ENCODE measurements around the gene GOLGA8T.
"Not testable (repeated sequence)": the region's sequence is repeated elsewhere in the genome, so short reads cannot be mapped to it uniquely, and the experiment has no call there.

GOLGA8T gene

GRCh38 chr15:30175291-30175690 is 40.4 kb downstream of the GOLGA8T start:
- H3K27ac Mint-ChIP-seq, H3K36me3 Mint-ChIP-seq, H3K4me3 Mint-ChIP-seq, H3K4me1 Mint-ChIP-seq, H3K27me3 Mint-ChIP-seq, ATAC-seq, H3K9me3 Mint-ChIP-seq: not testable (repeated sequence)

- H3K27me3 Mint-ChIP-seq, ATAC-seq: not testable (repeated sequence)
These were observed 41.8 kb downstream of the GOLGA8T start for GRCh38 chr15:30176613-30177012.

GRCh38 chr15:30179814-30180213 is 45.0 kb downstream of the GOLGA8T start:
- not testable (repeated sequence) for H3K9me3 Mint-ChIP-seq, H3K27ac Mint-ChIP-seq, H3K27me3 Mint-ChIP-seq, ATAC-seq, H3K36me3 Mint-ChIP-seq, H3K4me3 Mint-ChIP-seq, H3K4me1 Mint-ChIP-seq

More at GRCh38 chr15:30176613-30177012, 41.8 kb downstream of the GOLGA8T start:
- not testable (repeated sequence) for H3K4me1 Mint-ChIP-seq, H3K36me3 Mint-ChIP-seq, H3K4me3 Mint-ChIP-seq, H3K9me3 Mint-ChIP-seq, H3K27ac Mint-ChIP-seq

- H3K4me1 Mint-ChIP-seq, H3K27ac Mint-ChIP-seq, H3K4me3 Mint-ChIP-seq, H3K27me3 Mint-ChIP-seq, H3K9me3 Mint-ChIP-seq, H3K36me3 Mint-ChIP-seq, ATAC-seq: not testable (repeated sequence)
These were observed 50.6 kb downstream of the GOLGA8T start for GRCh38 chr15:30185495-30185894.

GRCh38 chr15:30187429-30187828 is 52.6 kb downstream of the GOLGA8T start:
- not testable (repeated sequence) for H3K4me3 Mint-ChIP-seq

GRCh38 chr15:30189754-30190153 is 54.9 kb downstream of the GOLGA8T start:
- ATAC-seq, H3K4me3 Mint-ChIP-seq, H3K4me1 Mint-ChIP-seq, H3K36me3 Mint-ChIP-seq, H3K27ac Mint-ChIP-seq, H3K27me3 Mint-ChIP-seq, H3K9me3 Mint-ChIP-seq: not testable (repeated sequence)

More at GRCh38 chr15:30187429-30187828, 52.6 kb downstream of the GOLGA8T start:
- not testable (repeated sequence) for H3K36me3 Mint-ChIP-seq, H3K4me1 Mint-ChIP-seq, ATAC-seq, H3K27ac Mint-ChIP-seq, H3K9me3 Mint-ChIP-seq, H3K27me3 Mint-ChIP-seq

GRCh38 chr15:30191143-30191542 is 56.3 kb downstream of the GOLGA8T start:
- not testable (repeated sequence) for ATAC-seq, H3K4me3 Mint-ChIP-seq, H3K9me3 Mint-ChIP-seq, H3K36me3 Mint-ChIP-seq, H3K4me1 Mint-ChIP-seq, H3K27me3 Mint-ChIP-seq, H3K27ac Mint-ChIP-seq

- H3K36me3 Mint-ChIP-seq, ATAC-seq, H3K27ac Mint-ChIP-seq, H3K27me3 Mint-ChIP-seq, H3K4me3 Mint-ChIP-seq, H3K9me3 Mint-ChIP-seq, H3K4me1 Mint-ChIP-seq: not testable (repeated sequence)
These were observed 56.8 kb downstream of the GOLGA8T start for GRCh38 chr15:30191639-30192038.

GRCh38 chr15:30192119-30192745 is 57.4 kb downstream of the GOLGA8T start:
- H3K27me3 Mint-ChIP-seq, H3K9me3 Mint-ChIP-seq, H3K4me3 Mint-ChIP-seq, H3K27ac Mint-ChIP-seq, H3K4me1 Mint-ChIP-seq, H3K36me3 Mint-ChIP-seq: not testable (repeated sequence)
- peak; percentile 24 for ATAC-seq

GRCh38 chr15:30192892-30193291 is 58.0 kb downstream of the GOLGA8T start:
- not testable (repeated sequence) for H3K4me3 Mint-ChIP-seq, ATAC-seq, H3K27ac Mint-ChIP-seq, H3K4me1 Mint-ChIP-seq, H3K9me3 Mint-ChIP-seq, H3K36me3 Mint-ChIP-seq, H3K27me3 Mint-ChIP-seq
